Sigmoid colon (tissue), 4 donors: ENCODE results near the gene AQP12B.

Experiments used
- CTCF ChIP-seq, 4 experiments: fragments of 450-650 bp in 3 of 4; fragments of 200-600 bp in 1 of 4; IDR thresholded peaks; one replicate each; pipeline ENCODE4 v1.5.1; 2016 to 2019; ENCODE audit warnings: antibody characterized with exemption in 4 of 4, mild to moderate bottlenecking in 3 of 4, moderate library complexity in 2 of 4
- POLR2A ChIP-seq, 2 donors: fragments of 450-650 bp; IDR thresholded peaks; one replicate each; pipeline ENCODE4 v1.6.1; 2016; ENCODE audit warnings: antibody characterized with exemption in 2 of 2, mild to moderate bottlenecking in 2 of 2, moderate library complexity in 2 of 2
- POLR2AphosphoS5 ChIP-seq, 4 donors: sonication (generic); formaldehyde crosslinking; IDR thresholded peaks; one replicate each; pipeline ENCODE4 v1.6.1; 2017; ENCODE audit warnings: antibody characterized with exemption in 4 of 4

DNA sequence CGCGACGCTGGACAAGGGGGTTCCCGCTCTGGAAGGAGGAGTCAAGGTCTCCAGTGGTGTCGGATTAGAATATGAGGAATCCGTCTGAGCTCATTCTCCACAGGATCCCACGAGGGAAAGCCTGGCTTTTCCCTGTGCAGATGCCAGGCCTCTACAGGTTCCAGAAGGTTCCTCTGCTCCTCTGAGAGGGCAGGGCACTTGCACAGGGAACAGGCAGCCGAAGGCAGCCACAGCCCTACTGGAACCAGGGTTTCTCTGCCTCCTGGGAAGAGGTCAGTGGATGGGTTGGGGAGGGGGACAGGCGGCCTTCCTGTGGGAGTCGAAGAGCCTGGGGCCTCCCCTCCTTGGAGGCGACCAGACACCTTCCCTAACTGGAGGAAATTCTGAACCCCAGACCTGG is 7.3 kb upstream of the AQP12B start:
- TF ChIP-seq CTCF (IDR thresholded peaks at IDR 0.05): no peak
- TF ChIP-seq POLR2AphosphoS5 (IDR thresholded peaks at IDR 0.05): no peak
- TF ChIP-seq POLR2A (IDR thresholded peaks at IDR 0.05): no peak
